ENCODE results near the gene ITGAD. TPM values are rescaled to one million over a fixed set of nuclear protein-coding genes. Genes with fewer than 3 reads are reported as not detected.

The ITGAD gene
- total RNA-seq (2022; extraction: Qiagen RNA extraction; ENCODE audit: low read depth) = 0.02 to 0.15 TPM in 2 of 5 replicates, not detected in the others

GRCh38 chr16:31393056-31393455, at the start of gene ITGAD:
Gene ITGAD, plus strand, starts transcription at chr16:31393335. Its CDS starts 26 bp downstream, at chr16:31393361.

GRCh38 chr16:31354394-31355291, 38.5 kb upstream of the ITGAD start, which contains the start of gene ITGAX:
Gene ITGAX, plus strand, starts transcription at chr16:31355176. Its CDS starts 79 bp downstream, at chr16:31355255.

GRCh38 chr16:31428279-31428597, 35.1 kb downstream of the ITGAD start, which contains the start of gene COX6A2:
Gene COX6A2, minus strand, starts transcription at chr16:31428360. Its CDS starts 35 bp downstream, at chr16:31428325.

GRCh38 chr16:31458844-31459686, 65.9 kb downstream of the ITGAD start, which contains the start of gene ARMC5:
Gene ARMC5, plus strand, starts transcription at chr16:31459501. Its CDS starts 24 bp downstream, at chr16:31459525.

GRCh38 chr16:31471875-31472708, 79.0 kb downstream of the ITGAD start, which contains the start of gene TGFB1I1:
Gene TGFB1I1, plus strand, starts transcription at chr16:31472152. Its CDS starts 37 bp downstream, at chr16:31472189.

Other genes with a start within 250 kb of the ITGAD start
- gene PRSS36, start 243.3 kb upstream of the ITGAD start, total RNA-seq (2022; extraction: Qiagen RNA extraction; ENCODE audit: low read depth) = 0.35 to 1.1 TPM (median 0.70 TPM) in 5 replicates
- 510 to 596 TPM (median 534 TPM) in 5 replicates for gene FUS, start 213.2 kb upstream of the ITGAD start, total RNA-seq (2022; extraction: Qiagen RNA extraction; ENCODE audit: low read depth)
- 24.0 to 44.0 TPM (median 40.3 TPM) in 5 replicates for gene PYCARD, start 190.6 kb upstream of the ITGAD start, total RNA-seq (2022; extraction: Qiagen RNA extraction; ENCODE audit: low read depth)
- gene TRIM72, start 179.2 kb upstream of the ITGAD start, total RNA-seq (2022; extraction: Qiagen RNA extraction; ENCODE audit: low read depth) = 0.01 to 0.16 TPM (median 0.03 TPM) in 4 of 5 replicates, not detected in the other
- not detected in 5 replicates for gene PYDC1, start 176.2 kb upstream of the ITGAD start, total RNA-seq (2022; extraction: Qiagen RNA extraction; ENCODE audit: low read depth)
- 2.2 to 3.4 TPM (median 2.8 TPM) in 5 replicates for gene ITGAM, start 133.4 kb upstream of the ITGAD start, total RNA-seq (2022; extraction: Qiagen RNA extraction; ENCODE audit: low read depth)
- gene ITGAX, start 38.2 kb upstream of the ITGAD start, total RNA-seq (2022; extraction: Qiagen RNA extraction; ENCODE audit: low read depth) = 1.2 to 2.4 TPM (median 1.3 TPM) in 5 replicates
- gene COX6A2, start 35.0 kb downstream of the ITGAD start, total RNA-seq (2022; extraction: Qiagen RNA extraction; ENCODE audit: low read depth) = not detected in 5 replicates
- 0.09 to 0.12 TPM (median 0.10 TPM) in 5 replicates for gene ZNF843, start 49.5 kb downstream of the ITGAD start, total RNA-seq (2022; extraction: Qiagen RNA extraction; ENCODE audit: low read depth)
- 5.3 to 15.0 TPM (median 12.1 TPM) in 5 replicates for gene ARMC5, start 66.2 kb downstream of the ITGAD start, total RNA-seq (2022; extraction: Qiagen RNA extraction; ENCODE audit: low read depth)
- 34.3 to 68.8 TPM (median 45.1 TPM) in 5 replicates for gene TGFB1I1, start 78.8 kb downstream of the ITGAD start, total RNA-seq (2022; extraction: Qiagen RNA extraction; ENCODE audit: low read depth)
- gene SLC5A2, start 89.8 kb downstream of the ITGAD start, total RNA-seq (2022; extraction: Qiagen RNA extraction; ENCODE audit: low read depth) = 0.10 to 0.45 TPM (median 0.31 TPM) in 5 replicates
- gene RUSF1, start 115.1 kb downstream of the ITGAD start, total RNA-seq (2022; extraction: Qiagen RNA extraction; ENCODE audit: low read depth) = 36.7 to 53.6 TPM (median 49.7 TPM) in 5 replicates
- gene AHSP, start 134.6 kb downstream of the ITGAD start, total RNA-seq (2022; extraction: Qiagen RNA extraction; ENCODE audit: low read depth) = not detected in 5 replicates